GM23338 (cell line): ENCODE measurements around the gene FBXO15.

Source experiments
- CREB1 ChIP-seq: fragments of 250-450 bp; sonication (Bioruptor Pico); IDR thresholded peaks from 2 replicates; pipeline ENCODE4 v1.5.0; 2020; ENCODE audit warnings: low read depth, mild to moderate bottlenecking, moderate library complexity
- EZH2 ChIP-seq: fragments of 200-600 bp; sonication (generic); IDR thresholded peaks from one replicate; pipeline ENCODE4 v1.8.0; 2017; ENCODE audit warnings: antibody characterized with exemption, mild to moderate bottlenecking, low read depth; ENCODE audit not compliant: unreplicated experiment
- EZH2phosphoT487 ChIP-seq: fragments of 200-600 bp; sonication (generic); IDR thresholded peaks from one replicate; pipeline ENCODE4 v1.8.1; 2018; ENCODE audit warnings: antibody characterized with exemption; ENCODE audit not compliant: unreplicated experiment
- JUNB ChIP-seq: IDR thresholded peaks from one replicate; pipeline ENCODE4 v1.6.1; 2016; ENCODE audit warnings: antibody characterized with exemption; ENCODE audit not compliant: unreplicated experiment
- NANOG ChIP-seq: IDR thresholded peaks from 2 replicates; pipeline ENCODE4 v1.6.1; 2016; ENCODE audit warnings: antibody characterized with exemption, borderline replicate concordance
- POLR2AphosphoS5 ChIP-seq: IDR thresholded peaks from 2 replicates; pipeline ENCODE4 v1.6.1; 2016; ENCODE audit warnings: antibody characterized with exemption, low read depth
- STAT1 ChIP-seq: IDR thresholded peaks from one replicate; pipeline ENCODE4 v1.6.1; 2016; ENCODE audit warnings: antibody characterized with exemption; ENCODE audit not compliant: unreplicated experiment
- ZNF114 ChIP-seq: fragments of 250-450 bp; sonication (Bioruptor Pico); IDR thresholded peaks from 2 replicates; pipeline ENCODE4 v1.5.0; 2020; ENCODE audit warnings: mild to moderate bottlenecking, moderate library complexity
- ZNF331 ChIP-seq: fragments of 250-450 bp; sonication (Bioruptor Pico); IDR thresholded peaks from 2 replicates; pipeline ENCODE4 v1.5.0; 2020; ENCODE audit warnings: low read depth, mild to moderate bottlenecking, moderate library complexity
- TF ChIP-seq, protein P1 (sequence below), 2 experiments: fragments of 200-600 bp in 1 of 2; sonication (generic) in 1 of 2; conservative IDR thresholded peaks; 2 replicates each; pipeline versions ENCODE4 v1.5.1 to v1.6.1; 2016 to 2017; ENCODE audit warnings: antibody characterized with exemption in 2 of 2, low read depth in 2 of 2, mild to moderate bottlenecking in 2 of 2, moderate library complexity in 1 of 2
- TF ChIP-seq, protein P2 (sequence below): IDR thresholded peaks from one replicate; pipeline ENCODE4 v1.6.1; 2018; ENCODE audit warnings: antibody characterized with exemption; ENCODE audit not compliant: unreplicated experiment
- TF ChIP-seq, protein P3 (sequence below): IDR thresholded peaks from 2 replicates; pipeline ENCODE4 v1.6.1; 2016; ENCODE audit warnings: antibody characterized with exemption
- TF ChIP-seq, protein P4 (sequence below): fragments of 250-450 bp; sonication (Bioruptor Pico); IDR thresholded peaks from 2 replicates; pipeline ENCODE4 v1.5.0; 2020; ENCODE audit warnings: mild to moderate bottlenecking, moderate library complexity

DNA sequence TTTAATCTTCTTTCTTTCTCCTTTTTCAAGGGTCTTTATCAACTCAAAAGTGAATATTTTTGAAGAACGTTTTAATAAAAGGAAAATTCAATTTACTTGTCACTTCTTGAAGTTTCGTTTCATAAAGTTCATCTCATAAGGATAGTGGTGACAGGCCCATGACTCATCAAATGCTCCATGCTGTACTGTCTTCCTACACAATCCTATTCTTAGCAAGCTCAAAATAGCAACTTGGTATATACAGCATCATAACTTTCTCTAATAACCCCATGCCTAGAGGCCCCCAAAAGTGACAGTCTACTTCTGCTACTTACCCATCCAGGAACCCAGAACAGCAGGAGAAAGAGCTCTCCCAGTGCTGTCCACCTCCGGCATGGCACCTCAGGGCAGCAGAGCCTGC lies 7.7 kb downstream of the FBXO15 start:
- TF ChIP-seq, protein P1, sequence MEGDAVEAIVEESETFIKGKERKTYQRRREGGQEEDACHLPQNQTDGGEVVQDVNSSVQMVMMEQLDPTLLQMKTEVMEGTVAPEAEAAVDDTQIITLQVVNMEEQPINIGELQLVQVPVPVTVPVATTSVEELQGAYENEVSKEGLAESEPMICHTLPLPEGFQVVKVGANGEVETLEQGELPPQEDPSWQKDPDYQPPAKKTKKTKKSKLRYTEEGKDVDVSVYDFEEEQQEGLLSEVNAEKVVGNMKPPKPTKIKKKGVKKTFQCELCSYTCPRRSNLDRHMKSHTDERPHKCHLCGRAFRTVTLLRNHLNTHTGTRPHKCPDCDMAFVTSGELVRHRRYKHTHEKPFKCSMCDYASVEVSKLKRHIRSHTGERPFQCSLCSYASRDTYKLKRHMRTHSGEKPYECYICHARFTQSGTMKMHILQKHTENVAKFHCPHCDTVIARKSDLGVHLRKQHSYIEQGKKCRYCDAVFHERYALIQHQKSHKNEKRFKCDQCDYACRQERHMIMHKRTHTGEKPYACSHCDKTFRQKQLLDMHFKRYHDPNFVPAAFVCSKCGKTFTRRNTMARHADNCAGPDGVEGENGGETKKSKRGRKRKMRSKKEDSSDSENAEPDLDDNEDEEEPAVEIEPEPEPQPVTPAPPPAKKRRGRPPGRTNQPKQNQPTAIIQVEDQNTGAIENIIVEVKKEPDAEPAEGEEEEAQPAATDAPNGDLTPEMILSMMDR (conservative IDR thresholded peaks at IDR 0.05; ENCODE audit: low read depth in 2 of 2) = no peak
- TF ChIP-seq POLR2AphosphoS5 = no peak
- no peak for TF ChIP-seq EZH2
- TF ChIP-seq, protein P2, sequence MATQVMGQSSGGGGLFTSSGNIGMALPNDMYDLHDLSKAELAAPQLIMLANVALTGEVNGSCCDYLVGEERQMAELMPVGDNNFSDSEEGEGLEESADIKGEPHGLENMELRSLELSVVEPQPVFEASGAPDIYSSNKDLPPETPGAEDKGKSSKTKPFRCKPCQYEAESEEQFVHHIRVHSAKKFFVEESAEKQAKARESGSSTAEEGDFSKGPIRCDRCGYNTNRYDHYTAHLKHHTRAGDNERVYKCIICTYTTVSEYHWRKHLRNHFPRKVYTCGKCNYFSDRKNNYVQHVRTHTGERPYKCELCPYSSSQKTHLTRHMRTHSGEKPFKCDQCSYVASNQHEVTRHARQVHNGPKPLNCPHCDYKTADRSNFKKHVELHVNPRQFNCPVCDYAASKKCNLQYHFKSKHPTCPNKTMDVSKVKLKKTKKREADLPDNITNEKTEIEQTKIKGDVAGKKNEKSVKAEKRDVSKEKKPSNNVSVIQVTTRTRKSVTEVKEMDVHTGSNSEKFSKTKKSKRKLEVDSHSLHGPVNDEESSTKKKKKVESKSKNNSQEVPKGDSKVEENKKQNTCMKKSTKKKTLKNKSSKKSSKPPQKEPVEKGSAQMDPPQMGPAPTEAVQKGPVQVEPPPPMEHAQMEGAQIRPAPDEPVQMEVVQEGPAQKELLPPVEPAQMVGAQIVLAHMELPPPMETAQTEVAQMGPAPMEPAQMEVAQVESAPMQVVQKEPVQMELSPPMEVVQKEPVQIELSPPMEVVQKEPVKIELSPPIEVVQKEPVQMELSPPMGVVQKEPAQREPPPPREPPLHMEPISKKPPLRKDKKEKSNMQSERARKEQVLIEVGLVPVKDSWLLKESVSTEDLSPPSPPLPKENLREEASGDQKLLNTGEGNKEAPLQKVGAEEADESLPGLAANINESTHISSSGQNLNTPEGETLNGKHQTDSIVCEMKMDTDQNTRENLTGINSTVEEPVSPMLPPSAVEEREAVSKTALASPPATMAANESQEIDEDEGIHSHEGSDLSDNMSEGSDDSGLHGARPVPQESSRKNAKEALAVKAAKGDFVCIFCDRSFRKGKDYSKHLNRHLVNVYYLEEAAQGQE = no peak
- no peak for TF ChIP-seq JUNB
- TF ChIP-seq, protein P3, sequence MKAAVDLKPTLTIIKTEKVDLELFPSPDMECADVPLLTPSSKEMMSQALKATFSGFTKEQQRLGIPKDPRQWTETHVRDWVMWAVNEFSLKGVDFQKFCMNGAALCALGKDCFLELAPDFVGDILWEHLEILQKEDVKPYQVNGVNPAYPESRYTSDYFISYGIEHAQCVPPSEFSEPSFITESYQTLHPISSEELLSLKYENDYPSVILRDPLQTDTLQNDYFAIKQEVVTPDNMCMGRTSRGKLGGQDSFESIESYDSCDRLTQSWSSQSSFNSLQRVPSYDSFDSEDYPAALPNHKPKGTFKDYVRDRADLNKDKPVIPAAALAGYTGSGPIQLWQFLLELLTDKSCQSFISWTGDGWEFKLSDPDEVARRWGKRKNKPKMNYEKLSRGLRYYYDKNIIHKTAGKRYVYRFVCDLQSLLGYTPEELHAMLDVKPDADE = no peak
- no peak for TF ChIP-seq EZH2phosphoT487
- no peak for TF ChIP-seq CREB1 (CRISPR knock-in tag)
- no peak for TF ChIP-seq NANOG
- TF ChIP-seq ZNF114 = no peak
- TF ChIP-seq, protein P4, sequence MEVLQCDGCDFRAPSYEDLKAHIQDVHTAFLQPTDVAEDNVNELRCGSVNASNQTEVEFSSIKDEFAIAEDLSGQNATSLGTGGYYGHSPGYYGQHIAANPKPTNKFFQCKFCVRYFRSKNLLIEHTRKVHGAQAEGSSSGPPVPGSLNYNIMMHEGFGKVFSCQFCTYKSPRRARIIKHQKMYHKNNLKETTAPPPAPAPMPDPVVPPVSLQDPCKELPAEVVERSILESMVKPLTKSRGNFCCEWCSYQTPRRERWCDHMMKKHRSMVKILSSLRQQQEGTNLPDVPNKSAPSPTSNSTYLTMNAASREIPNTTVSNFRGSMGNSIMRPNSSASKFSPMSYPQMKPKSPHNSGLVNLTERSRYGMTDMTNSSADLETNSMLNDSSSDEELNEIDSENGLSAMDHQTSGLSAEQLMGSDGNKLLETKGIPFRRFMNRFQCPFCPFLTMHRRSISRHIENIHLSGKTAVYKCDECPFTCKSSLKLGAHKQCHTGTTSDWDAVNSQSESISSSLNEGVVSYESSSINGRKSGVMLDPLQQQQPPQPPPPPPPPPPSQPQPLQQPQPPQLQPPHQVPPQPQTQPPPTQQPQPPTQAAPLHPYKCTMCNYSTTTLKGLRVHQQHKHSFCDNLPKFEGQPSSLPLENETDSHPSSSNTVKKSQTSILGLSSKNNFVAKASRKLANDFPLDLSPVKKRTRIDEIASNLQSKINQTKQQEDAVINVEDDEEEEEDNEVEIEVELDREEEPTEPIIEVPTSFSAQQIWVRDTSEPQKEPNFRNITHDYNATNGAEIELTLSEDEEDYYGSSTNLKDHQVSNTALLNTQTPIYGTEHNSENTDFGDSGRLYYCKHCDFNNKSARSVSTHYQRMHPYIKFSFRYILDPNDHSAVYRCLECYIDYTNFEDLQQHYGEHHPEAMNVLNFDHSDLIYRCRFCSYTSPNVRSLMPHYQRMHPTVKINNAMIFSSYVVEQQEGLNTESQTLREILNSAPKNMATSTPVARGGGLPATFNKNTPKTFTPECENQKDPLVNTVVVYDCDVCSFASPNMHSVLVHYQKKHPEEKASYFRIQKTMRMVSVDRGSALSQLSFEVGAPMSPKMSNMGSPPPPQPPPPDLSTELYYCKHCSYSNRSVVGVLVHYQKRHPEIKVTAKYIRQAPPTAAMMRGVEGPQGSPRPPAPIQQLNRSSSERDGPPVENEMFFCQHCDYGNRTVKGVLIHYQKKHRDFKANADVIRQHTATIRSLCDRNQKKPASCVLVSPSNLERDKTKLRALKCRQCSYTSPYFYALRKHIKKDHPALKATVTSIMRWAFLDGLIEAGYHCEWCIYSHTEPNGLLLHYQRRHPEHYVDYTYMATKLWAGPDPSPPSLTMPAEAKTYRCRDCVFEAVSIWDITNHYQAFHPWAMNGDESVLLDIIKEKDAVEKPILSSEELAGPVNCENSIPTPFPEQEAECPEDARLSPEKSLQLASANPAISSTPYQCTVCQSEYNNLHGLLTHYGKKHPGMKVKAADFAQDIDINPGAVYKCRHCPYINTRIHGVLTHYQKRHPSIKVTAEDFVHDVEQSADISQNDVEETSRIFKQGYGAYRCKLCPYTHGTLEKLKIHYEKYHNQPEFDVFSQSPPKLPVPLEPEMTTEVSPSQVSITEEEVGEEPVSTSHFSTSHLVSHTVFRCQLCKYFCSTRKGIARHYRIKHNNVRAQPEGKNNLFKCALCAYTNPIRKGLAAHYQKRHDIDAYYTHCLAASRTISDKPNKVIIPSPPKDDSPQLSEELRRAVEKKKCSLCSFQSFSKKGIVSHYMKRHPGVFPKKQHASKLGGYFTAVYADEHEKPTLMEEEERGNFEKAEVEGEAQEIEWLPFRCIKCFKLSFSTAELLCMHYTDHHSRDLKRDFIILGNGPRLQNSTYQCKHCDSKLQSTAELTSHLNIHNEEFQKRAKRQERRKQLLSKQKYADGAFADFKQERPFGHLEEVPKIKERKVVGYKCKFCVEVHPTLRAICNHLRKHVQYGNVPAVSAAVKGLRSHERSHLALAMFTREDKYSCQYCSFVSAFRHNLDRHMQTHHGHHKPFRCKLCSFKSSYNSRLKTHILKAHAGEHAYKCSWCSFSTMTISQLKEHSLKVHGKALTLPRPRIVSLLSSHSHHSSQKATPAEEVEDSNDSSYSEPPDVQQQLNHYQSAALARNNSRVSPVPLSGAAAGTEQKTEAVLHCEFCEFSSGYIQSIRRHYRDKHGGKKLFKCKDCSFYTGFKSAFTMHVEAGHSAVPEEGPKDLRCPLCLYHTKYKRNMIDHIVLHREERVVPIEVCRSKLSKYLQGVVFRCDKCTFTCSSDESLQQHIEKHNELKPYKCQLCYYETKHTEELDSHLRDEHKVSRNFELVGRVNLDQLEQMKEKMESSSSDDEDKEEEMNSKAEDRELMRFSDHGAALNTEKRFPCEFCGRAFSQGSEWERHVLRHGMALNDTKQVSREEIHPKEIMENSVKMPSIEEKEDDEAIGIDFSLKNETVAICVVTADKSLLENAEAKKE (CRISPR knock-in tag) = no peak
- no peak for TF ChIP-seq ZNF331 (CRISPR knock-in tag)
- no peak for TF ChIP-seq STAT1
